ENCODE results near the gene GALK1.
A peak's percentile ranks its signal among the peaks of the same experiment; 100 is the strongest.
"Not testable (repeated sequence)": the region's sequence is repeated elsewhere in the genome, so short reads cannot be mapped to it uniquely, and the experiment has no call there.

Gene GALK1

GRCh38 chr17:75763613-75764416, 1.2 kb downstream of the GALK1 start:
- no peak for DNase-seq

- DNase-seq, result no peak
Measured at GRCh38 chr17:75763269-75763607, 1.8 kb downstream of the GALK1 start.

- no peak for DNase-seq
Measured at GRCh38 chr17:75762513-75763268, 2.3 kb downstream of the GALK1 start.

GRCh38 chr17:75759978-75760640, 4.9 kb downstream of the GALK1 start:
- DNase-seq, result not testable (repeated sequence)

GRCh38 chr17:75759457-75759856, 5.5 kb downstream of the GALK1 start:
- no peak for DNase-seq

DNA sequence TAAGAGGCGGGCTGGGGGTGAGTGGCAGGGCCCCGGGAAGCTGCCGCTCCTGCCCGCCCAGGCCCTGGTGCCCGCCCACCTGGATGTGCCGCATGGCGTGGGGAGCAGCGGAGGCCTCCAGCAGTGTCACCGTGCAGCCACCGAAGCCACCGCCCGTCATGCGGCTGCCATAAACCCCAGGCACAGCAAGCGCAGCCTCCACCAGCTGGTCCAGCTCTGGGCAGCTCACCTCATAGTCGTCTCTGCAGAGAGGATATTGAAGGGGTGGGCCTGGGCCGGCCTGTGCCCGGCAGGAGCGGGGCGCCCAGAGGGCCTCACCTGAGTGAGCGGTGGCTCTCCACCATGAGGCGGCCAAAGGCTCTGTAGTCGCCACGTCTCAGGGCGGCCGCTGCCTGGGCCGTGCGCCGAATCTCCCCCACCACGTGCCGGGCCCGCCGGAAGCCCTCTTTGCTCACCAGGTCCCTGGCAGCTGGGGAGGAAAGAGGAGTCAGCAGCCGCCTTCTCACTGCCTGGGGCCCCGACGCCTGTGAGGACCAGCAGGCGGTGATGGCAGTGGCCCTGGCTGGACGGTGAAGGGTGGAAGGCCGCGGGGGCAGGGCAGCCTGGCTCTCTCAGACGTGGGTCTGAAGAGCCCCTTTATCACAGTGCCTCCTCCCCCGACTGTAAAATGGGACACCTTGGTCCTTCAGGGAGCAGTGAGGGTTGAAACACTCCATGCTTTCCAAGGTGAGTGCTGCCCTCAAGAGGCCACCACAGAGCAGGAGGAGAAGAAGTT, 6.7 kb downstream of the GALK1 start:
- no peak for DNase-seq

DNA sequence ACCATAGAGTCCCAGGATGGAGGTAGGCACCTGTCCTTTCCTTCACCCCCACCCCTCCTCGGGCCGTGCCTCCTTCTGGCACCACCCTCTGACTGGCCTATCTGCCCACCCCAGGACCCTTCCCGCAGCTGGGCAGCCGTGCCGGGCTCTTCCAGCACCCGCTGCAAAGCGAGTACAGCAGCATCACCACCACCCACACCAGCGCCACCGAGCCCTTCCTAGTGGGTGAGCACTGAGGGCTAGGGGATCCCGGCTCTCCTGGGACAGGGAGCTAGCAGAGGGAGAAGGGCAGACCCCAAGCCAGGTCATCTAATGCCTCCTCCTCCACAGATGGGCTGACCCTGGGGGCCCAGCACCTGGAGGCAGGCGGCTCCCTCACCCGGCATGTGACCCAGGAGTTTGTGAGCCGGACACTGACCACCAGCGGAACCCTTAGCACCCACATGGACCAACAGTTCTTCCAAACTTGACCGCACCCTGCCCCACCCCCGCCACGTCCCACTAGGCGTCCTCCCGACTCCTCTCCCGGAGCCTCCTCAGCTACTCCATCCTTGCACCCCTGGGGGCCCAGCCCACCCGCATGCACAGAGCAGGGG, 7.8 kb downstream of the GALK1 start:
- DNase-seq, result no peak

DNA sequence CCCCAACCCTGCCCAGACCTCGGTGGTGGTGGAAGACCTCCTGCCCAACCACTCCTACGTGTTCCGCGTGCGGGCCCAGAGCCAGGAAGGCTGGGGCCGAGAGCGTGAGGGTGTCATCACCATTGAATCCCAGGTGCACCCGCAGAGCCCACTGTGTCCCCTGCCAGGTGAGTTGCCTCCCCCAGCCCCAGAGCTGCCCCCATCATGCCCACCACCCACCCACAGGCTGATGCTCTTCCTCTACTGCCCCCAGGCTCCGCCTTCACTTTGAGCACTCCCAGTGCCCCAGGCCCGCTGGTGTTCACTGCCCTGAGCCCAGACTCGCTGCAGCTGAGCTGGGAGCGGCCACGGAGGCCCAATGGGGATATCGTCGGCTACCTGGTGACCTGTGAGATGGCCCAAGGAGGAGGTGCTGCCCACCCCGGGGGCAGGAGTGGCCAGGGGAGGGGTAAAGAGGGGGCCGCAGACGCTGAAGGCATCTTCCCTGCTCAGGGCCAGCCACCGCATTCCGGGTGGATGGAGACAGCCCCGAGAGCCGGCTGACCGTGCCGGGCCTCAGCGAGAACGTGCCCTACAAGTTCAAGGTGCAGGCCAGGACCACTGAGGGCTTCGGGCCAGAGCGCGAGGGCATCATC, 8.4 kb downstream of the GALK1 start:
- DNase-seq, result no peak

- no peak for DNase-seq
Measured at GRCh38 chr17:75755990-75756389, 9.0 kb downstream of the GALK1 start.

DNA sequence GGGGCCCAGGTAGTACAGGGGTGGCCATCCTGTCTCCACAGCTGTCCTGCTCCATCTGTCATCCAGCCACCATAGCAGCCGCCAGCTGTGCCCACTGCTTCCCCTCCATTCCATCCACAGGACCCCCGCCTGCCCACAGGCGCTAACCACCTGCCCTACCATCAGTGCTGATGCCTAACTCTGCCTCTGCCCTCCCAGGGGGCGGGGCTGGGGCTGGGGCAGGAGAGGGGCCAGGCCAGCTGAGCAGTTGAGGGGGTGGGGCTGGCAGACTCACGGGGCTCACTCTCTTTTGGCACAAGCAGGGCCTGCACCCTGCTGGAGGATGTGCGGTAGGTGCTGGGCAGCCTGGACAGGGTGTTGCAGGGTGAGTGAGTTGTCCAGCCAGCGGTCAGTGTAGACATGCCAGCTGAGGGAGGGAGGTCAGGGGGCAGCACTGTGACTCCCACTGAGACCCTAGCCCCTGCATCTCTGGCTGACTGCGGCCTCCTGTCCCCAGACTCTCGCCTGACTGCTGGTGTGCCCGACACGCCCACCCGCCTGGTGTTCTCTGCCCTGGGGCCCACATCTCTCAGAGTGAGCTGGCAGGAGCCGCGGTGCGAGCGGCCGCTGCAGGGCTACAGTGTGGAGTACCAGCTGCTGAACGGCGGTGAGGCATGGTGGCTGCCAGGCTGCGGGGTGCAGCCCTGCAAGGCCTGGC, 9.6 kb downstream of the GALK1 start:
- no peak for DNase-seq

GRCh38 chr17:75754378-75755204, 10.4 kb downstream of the GALK1 start:
- no peak for DNase-seq

GRCh38 chr17:75753514-75754377, 11.2 kb downstream of the GALK1 start:
- peak; percentile 63 for DNase-seq

DNA sequence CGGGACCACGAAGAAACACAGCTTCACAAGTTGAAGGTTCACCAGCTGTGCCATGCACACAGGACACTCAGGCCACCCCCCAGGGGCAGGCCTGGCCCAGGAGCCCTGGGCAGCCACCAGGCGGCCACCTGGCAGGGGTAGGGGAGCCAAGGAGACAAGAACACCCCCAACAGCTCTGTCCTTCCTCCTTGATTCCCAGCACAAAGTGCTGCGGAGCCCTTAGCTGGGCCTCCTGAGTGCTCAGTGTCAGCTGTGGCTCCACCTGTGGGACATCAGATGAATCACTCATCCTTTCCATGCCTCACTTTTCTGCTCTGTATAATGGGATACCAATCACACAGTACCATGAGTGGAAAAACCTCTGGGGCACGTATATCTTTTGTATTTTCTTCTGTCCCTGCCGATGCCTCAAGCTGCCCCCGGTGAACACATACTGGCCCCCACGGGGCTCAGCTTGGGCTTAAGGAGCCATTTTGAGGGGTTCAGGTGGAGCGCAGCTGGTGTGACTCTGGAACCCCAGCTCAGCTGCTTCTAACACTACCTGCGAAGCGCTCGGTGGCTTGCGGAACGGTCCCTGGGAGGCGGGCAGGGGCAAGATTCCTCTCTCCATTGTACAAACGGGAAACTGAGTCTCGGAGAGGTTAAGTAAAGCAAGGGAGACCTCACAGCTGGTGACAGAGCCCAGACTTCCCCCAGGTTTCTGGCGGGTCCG, 12.0 kb downstream of the GALK1 start:
- no peak for DNase-seq

- no peak for DNase-seq
Measured at GRCh38 chr17:75752405-75752709, 12.6 kb downstream of the GALK1 start.

- DNase-seq, result no peak
Measured at GRCh38 chr17:75751676-75752404, 13.2 kb downstream of the GALK1 start.

DNA sequence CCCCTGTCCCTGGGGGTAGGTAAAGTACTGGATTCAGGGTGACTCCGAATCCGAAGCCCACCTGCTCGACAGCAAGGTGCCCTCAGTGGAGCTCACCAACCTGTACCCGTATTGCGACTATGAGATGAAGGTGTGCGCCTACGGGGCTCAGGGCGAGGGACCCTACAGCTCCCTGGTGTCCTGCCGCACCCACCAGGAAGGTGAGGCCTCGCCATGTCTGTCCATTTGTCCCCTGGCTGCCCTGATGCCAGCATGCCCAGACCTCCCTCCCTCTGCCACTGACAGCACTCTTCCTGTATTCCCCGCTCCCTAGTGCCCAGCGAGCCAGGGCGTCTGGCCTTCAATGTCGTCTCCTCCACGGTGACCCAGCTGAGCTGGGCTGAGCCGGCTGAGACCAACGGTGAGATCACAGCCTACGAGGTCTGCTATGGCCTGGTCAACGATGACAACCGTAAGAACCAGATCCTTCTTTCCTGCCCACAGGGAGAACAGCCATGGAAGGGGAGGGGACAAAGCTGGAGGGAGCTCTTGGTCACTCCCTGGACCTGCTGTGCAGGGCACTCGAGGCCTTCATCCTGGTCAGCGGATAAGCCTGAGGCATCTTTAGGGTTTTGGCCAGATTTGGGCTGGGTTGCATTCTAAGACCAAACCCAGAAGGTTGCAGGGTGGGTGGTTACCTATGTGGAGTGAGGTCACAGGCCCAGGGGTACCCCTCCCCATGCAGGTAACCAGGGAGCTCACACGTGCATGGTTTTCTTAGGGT, 14.2 kb downstream of the GALK1 start:
- DNase-seq, result no peak

- peak; percentile 91 for DNase-seq
Measured at GRCh38 chr17:75749545-75750389, 15.2 kb downstream of the GALK1 start.

Data from activated CD4-positive, alpha-beta T cell treated with anti-CD3 and anti-CD28 coated beads, Interleukin-2, amount 50 U/mL, for 1 hour (primary cell).